C4-2B (cell line): ENCODE data around the gene CPSF6.
"Not testable (repeated sequence)": the region's sequence is repeated elsewhere in the genome, so short reads cannot be mapped to it uniquely, and the experiment has no call there.

ENCODE experiments used
- H3K27ac ChIP-seq: fragments of 450-650 bp; 2 replicates; pipeline ENCODE4 v1.5.1; 2017
- CTCF ChIP-seq: fragments of 450-650 bp; conservative IDR thresholded peaks from 2 replicates; pipeline ENCODE4 v1.5.1; 2017; ENCODE audit warnings: mild to moderate bottlenecking
- ZFX ChIP-seq: fragments of 450-650 bp; IDR thresholded peaks from 2 replicates; pipeline ENCODE4 v1.6.1; 2017

The CPSF6 gene

GRCh38 chr12:69304284-69304683 is 64.9 kb downstream of the CPSF6 start:
- no peak overlapping the region for H3K27ac ChIP-seq
- TF ChIP-seq ZFX (no peak), CTCF (no peak)

- no peak for TF ChIP-seq ZFX
- TF ChIP-seq CTCF, result no peak
- H3K27ac ChIP-seq, result no peak overlapping the region
Observed at GRCh38 chr12:69309461-69309860, 70.1 kb downstream of the CPSF6 start.

- TF ChIP-seq CTCF (no peak), ZFX (no peak)
- no peak overlapping the region for H3K27ac ChIP-seq
Observed at GRCh38 chr12:69313209-69313608, 73.8 kb downstream of the CPSF6 start.

GRCh38 chr12:69316784-69317183 is 77.4 kb downstream of the CPSF6 start:
- H3K27ac ChIP-seq, result not testable (repeated sequence)

GRCh38 chr12:69317233-69317632 is 77.9 kb downstream of the CPSF6 start:
- not testable (repeated sequence) for H3K27ac ChIP-seq

GRCh38 chr12:69318225-69318624 is 78.9 kb downstream of the CPSF6 start:
- TF ChIP-seq ZFX (no peak), CTCF (no peak)
- no peak overlapping the region for H3K27ac ChIP-seq

GRCh38 chr12:69321351-69321750 is 82.0 kb downstream of the CPSF6 start:
- H3K27ac ChIP-seq, result no peak overlapping the region
- TF ChIP-seq CTCF, result no peak
- no peak for TF ChIP-seq ZFX
